ENCODE measurements around the gene THTPA.

THTPA gene

DNA sequence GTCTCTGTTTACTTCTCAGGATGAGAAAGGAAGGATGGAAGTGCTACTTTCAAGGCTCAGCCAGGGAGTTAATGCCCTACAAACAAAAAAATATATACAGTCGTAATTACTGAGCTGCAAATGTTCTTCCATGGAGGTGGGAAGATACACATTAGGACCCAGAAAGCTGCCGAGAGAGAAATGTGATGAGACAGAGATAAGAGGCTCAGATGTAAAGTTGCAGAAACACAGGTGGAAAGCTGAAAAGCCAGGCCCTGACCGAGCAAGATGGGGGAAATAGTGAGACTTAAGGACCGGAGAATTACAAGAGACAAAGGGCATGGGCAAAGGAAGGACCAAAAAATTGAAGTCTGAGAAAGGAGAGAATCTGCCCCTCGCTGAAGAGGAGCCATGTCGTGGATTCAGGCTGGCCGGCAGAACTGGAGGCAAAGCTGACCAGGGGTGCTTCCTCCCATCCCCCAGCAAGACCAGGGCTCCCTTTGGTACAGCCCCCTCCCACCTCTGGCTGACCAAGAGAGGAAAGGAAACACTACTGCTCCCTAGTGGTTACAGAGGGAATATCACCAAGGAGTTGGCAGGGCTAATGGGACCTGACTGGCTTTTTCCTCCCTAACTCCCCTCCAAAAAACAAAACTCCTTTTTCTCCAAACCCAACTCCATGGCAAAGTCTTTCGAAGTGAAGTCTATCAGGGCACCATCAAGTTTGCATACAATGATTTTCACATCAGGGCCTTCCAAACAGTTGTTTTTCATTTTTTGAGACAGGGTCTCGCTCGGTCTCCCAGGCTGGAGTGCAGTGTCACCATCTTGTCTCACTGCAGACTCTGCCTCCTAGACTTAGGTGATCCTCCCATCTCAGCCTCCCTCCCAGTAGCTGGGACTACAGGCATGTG lies 16.6 kb upstream of the THTPA start:
- Histone ChIP-seq H3K4me2 (ENCODE audit: insufficient read depth, low read length, poor library complexity, severe bottlenecking) (peak overlapping the region; percentile 45), H3K9ac (ENCODE audit: low read depth, low read length, poor library complexity) (no peak overlapping the region), H2BK5ac (ENCODE audit: low read length) (no peak overlapping the region), H3K4ac (ENCODE audit: low read length) (no peak overlapping the region), H3K23ac (ENCODE audit: low read depth, low read length, poor library complexity) (no peak overlapping the region), H3K36me3 (replicated peaks in 1 of 2; ENCODE audit: control insufficient read depth in 2 of 2, insufficient read depth in 2 of 2, low read length in 2 of 2) (peaks cover 8 to 9% of the 10 kb centered on the region in 2 donors), H3K18ac (ENCODE audit: low read length) (peak overlapping the region; percentile 28), H2AFZ (ENCODE audit: low read length) (peak overlapping the region; percentile 75), H3K9me3 (replicated peaks in 1 of 2; ENCODE audit: control insufficient read depth in 2 of 2, insufficient read depth in 1 of 2, low read depth in 1 of 2, low read length in 2 of 2) (no peaks in the 10 kb centered on the region), H3K4me1 (ENCODE audit: control insufficient read depth in 2 of 2, insufficient read depth in 1 of 2, low read depth in 1 of 2, low read length in 2 of 2) (peaks cover 8 to 23% of the 10 kb centered on the region in 2 donors), H2BK120ac (ENCODE audit: low read depth, low read length) (no peak overlapping the region), H3K14ac (ENCODE audit: low read length) (no peak overlapping the region), H2BK12ac (ENCODE audit: low read length) (no peak overlapping the region), H4K8ac (ENCODE audit: low read depth, low read length) (no peak overlapping the region), H3K27ac (replicated peaks; ENCODE audit: low read length) (peak overlapping the region; percentile 16), H3K79me1 (ENCODE audit: low read depth, low read length) (no peaks in the 10 kb centered on the region), H3K4me3 (ENCODE audit: low read length in 2 of 2) (no peak overlapping the region), H3K27me3 (ENCODE audit: control insufficient read depth in 3 of 3, insufficient read depth in 3 of 3, low read depth in 1 of 3, low read length in 3 of 3) (no peaks in the 10 kb centered on the region), H2AK5ac (ENCODE audit: low read depth, low read length) (no peak overlapping the region), H4K91ac (ENCODE audit: low read depth, low read length, poor library complexity) (no peak overlapping the region), H2BK15ac (ENCODE audit: low read length) (no peak overlapping the region)
- no CpG with 5 or more reads among the region's 10 CpGs for WGBS, 2 donors (ENCODE audit: extremely low coverage in 2 of 2, insufficient read length in 2 of 2, insufficient replicate concordance in 1 of 2)
- peak; percentile 78 for DNase-seq (ENCODE audit: low spot score)

- H3K23ac ChIP-seq (ENCODE audit: low read depth, low read length, poor library complexity) = no peak overlapping the region
- peaks cover 5 to 6% of the 10 kb centered on the region in 2 donors for H3K36me3 ChIP-seq (replicated peaks in 1 of 2; ENCODE audit: control insufficient read depth in 2 of 2, insufficient read depth in 2 of 2, low read length in 2 of 2)
- H3K79me1 ChIP-seq (ENCODE audit: low read depth, low read length) = no peaks in the 10 kb centered on the region
- H2BK15ac ChIP-seq (ENCODE audit: low read length) = no peak overlapping the region
- no peak overlapping the region for H3K4me2 ChIP-seq (ENCODE audit: insufficient read depth, low read length, poor library complexity, severe bottlenecking)
- no CpG with 5 or more reads among the region's 4 CpGs for WGBS, 2 donors (ENCODE audit: extremely low coverage in 2 of 2, insufficient read length in 2 of 2, insufficient replicate concordance in 1 of 2)
- peaks cover 9 to 29% of the 10 kb centered on the region in 2 donors for H3K4me1 ChIP-seq (ENCODE audit: control insufficient read depth in 2 of 2, insufficient read depth in 1 of 2, low read depth in 1 of 2, low read length in 2 of 2)
- no peaks in the 10 kb centered on the region for H3K27me3 ChIP-seq (ENCODE audit: control insufficient read depth in 3 of 3, insufficient read depth in 3 of 3, low read depth in 1 of 3, low read length in 3 of 3)
- no peak overlapping the region for H3K4ac ChIP-seq (ENCODE audit: low read length)
- H3K18ac ChIP-seq (ENCODE audit: low read length) = no peak overlapping the region
- no peak overlapping the region for H2AFZ ChIP-seq (ENCODE audit: low read length)
- H3K4me3 ChIP-seq (ENCODE audit: low read length in 2 of 2) = no peak overlapping the region
- no peak overlapping the region for H3K9ac ChIP-seq (ENCODE audit: low read depth, low read length, poor library complexity)
- no peak overlapping the region for H3K27ac ChIP-seq (replicated peaks; ENCODE audit: low read length)
- H2BK120ac ChIP-seq (ENCODE audit: low read depth, low read length) = no peak overlapping the region
- H3K14ac ChIP-seq (ENCODE audit: low read length) = no peak overlapping the region
- no peak overlapping the region for H2BK5ac ChIP-seq (ENCODE audit: low read length)
- H4K91ac ChIP-seq (ENCODE audit: low read depth, low read length, poor library complexity) = no peak overlapping the region
- H4K8ac ChIP-seq (ENCODE audit: low read depth, low read length) = no peak overlapping the region
- H2BK12ac ChIP-seq (ENCODE audit: low read length) = no peak overlapping the region
- no peak for DNase-seq (ENCODE audit: low spot score)
- H3K9me3 ChIP-seq (replicated peaks in 1 of 2; ENCODE audit: control insufficient read depth in 2 of 2, insufficient read depth in 1 of 2, low read depth in 1 of 2, low read length in 2 of 2) = no peaks in the 10 kb centered on the region
- H2AK5ac ChIP-seq (ENCODE audit: low read depth, low read length) = no peak overlapping the region
Measured at GRCh38 chr14:23540141-23540469, 16.0 kb upstream of the THTPA start.

- DNase-seq (ENCODE audit: low spot score) = no peak
- Histone ChIP-seq H2BK5ac (ENCODE audit: low read length) (no peak overlapping the region), H3K4me2 (ENCODE audit: insufficient read depth, low read length, poor library complexity, severe bottlenecking) (no peak overlapping the region), H4K8ac (ENCODE audit: low read depth, low read length) (no peak overlapping the region), H3K4ac (ENCODE audit: low read length) (no peak overlapping the region), H2AFZ (ENCODE audit: low read length) (no peak overlapping the region), H3K27ac (replicated peaks; ENCODE audit: low read length) (no peak overlapping the region), H3K9ac (ENCODE audit: low read depth, low read length, poor library complexity) (no peak overlapping the region), H2BK12ac (ENCODE audit: low read length) (no peak overlapping the region), H3K4me1 (ENCODE audit: control insufficient read depth in 2 of 2, insufficient read depth in 1 of 2, low read depth in 1 of 2, low read length in 2 of 2) (peaks cover 12 to 38% of the 10 kb centered on the region in 2 donors), H3K4me3 (ENCODE audit: low read length in 2 of 2) (no peak overlapping the region), H3K9me3 (replicated peaks in 1 of 2; ENCODE audit: control insufficient read depth in 2 of 2, insufficient read depth in 1 of 2, low read depth in 1 of 2, low read length in 2 of 2) (no peaks in the 10 kb centered on the region), H2BK120ac (ENCODE audit: low read depth, low read length) (no peak overlapping the region), H2BK15ac (ENCODE audit: low read length) (no peak overlapping the region), H3K18ac (ENCODE audit: low read length) (no peak overlapping the region), H4K91ac (ENCODE audit: low read depth, low read length, poor library complexity) (no peak overlapping the region), H3K23ac (ENCODE audit: low read depth, low read length, poor library complexity) (no peak overlapping the region), H3K36me3 (replicated peaks in 1 of 2; ENCODE audit: control insufficient read depth in 2 of 2, insufficient read depth in 2 of 2, low read length in 2 of 2) (peaks cover 5 to 6% of the 10 kb centered on the region in 2 donors), H3K14ac (ENCODE audit: low read length) (no peak overlapping the region), H3K79me1 (ENCODE audit: low read depth, low read length) (no peaks in the 10 kb centered on the region), H2AK5ac (ENCODE audit: low read depth, low read length) (no peak overlapping the region), H3K27me3 (ENCODE audit: control insufficient read depth in 3 of 3, insufficient read depth in 3 of 3, low read depth in 1 of 3, low read length in 3 of 3) (no peaks in the 10 kb centered on the region)
- no CpG with 5 or more reads among the region's 5 CpGs for WGBS, 2 donors (ENCODE audit: extremely low coverage in 2 of 2, insufficient read length in 2 of 2, insufficient replicate concordance in 1 of 2)
Measured at GRCh38 chr14:23542261-23542660, 13.8 kb upstream of the THTPA start.

DNA sequence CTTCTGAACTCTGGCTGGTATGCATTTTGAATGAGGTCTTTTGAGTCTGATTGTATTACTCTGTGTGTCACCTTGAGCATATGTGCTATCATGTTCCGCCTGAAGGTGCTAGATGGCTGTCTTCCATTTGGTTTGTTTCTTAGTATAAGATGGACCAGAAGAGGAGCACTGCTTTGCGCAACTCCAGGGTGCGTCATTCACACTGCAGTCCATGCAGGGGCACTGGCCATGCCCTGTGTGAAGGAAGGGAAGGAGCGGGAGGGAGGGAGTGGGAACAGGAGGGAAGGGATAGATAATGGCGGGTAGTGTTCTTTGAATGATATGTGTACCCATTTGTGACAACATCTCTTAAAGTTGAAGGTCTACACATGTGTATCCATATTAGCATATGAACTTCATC lies 12.7 kb upstream of the THTPA start:
- Histone ChIP-seq H3K4me3 (ENCODE audit: low read length in 2 of 2) (no peak overlapping the region), H2BK5ac (ENCODE audit: low read length) (no peak overlapping the region), H2BK15ac (ENCODE audit: low read length) (no peak overlapping the region), H3K27me3 (ENCODE audit: control insufficient read depth in 3 of 3, insufficient read depth in 3 of 3, low read depth in 1 of 3, low read length in 3 of 3) (no peaks in the 10 kb centered on the region), H3K9me3 (replicated peaks in 1 of 2; ENCODE audit: control insufficient read depth in 2 of 2, insufficient read depth in 1 of 2, low read depth in 1 of 2, low read length in 2 of 2) (no peaks in the 10 kb centered on the region), H3K4me2 (ENCODE audit: insufficient read depth, low read length, poor library complexity, severe bottlenecking) (no peak overlapping the region), H2BK12ac (ENCODE audit: low read length) (no peak overlapping the region), H3K79me1 (ENCODE audit: low read depth, low read length) (no peaks in the 10 kb centered on the region), H2BK120ac (ENCODE audit: low read depth, low read length) (no peak overlapping the region), H3K27ac (replicated peaks; ENCODE audit: low read length) (no peak overlapping the region), H3K9ac (ENCODE audit: low read depth, low read length, poor library complexity) (no peak overlapping the region), H3K4me1 (ENCODE audit: control insufficient read depth in 2 of 2, insufficient read depth in 1 of 2, low read depth in 1 of 2, low read length in 2 of 2) (peaks cover 20 to 36% of the 10 kb centered on the region in 2 donors), H3K14ac (ENCODE audit: low read length) (no peak overlapping the region), H3K4ac (ENCODE audit: low read length) (no peak overlapping the region), H3K18ac (ENCODE audit: low read length) (no peak overlapping the region), H4K91ac (ENCODE audit: low read depth, low read length, poor library complexity) (no peak overlapping the region), H4K8ac (ENCODE audit: low read depth, low read length) (no peak overlapping the region), H3K36me3 (replicated peaks in 1 of 2; ENCODE audit: control insufficient read depth in 2 of 2, insufficient read depth in 2 of 2, low read length in 2 of 2) (peaks cover 5 to 6% of the 10 kb centered on the region in 2 donors), H2AK5ac (ENCODE audit: low read depth, low read length) (no peak overlapping the region), H2AFZ (ENCODE audit: low read length) (no peak overlapping the region), H3K23ac (ENCODE audit: low read depth, low read length, poor library complexity) (no peak overlapping the region)
- DNase-seq (ENCODE audit: low spot score) = no peak
- no CpG with 5 or more reads among the region's 5 CpGs for WGBS, 2 donors (ENCODE audit: extremely low coverage in 2 of 2, insufficient read length in 2 of 2, insufficient replicate concordance in 1 of 2)
